Measurements from ENCODE around the gene SBF2.

- no peak for TF ChIP-seq EZH2 (IDR thresholded peaks at IDR 0.05; ENCODE audit: borderline replicate concordance, low read depth, low read length, severe bottlenecking)
- TF ChIP-seq, protein P1, sequence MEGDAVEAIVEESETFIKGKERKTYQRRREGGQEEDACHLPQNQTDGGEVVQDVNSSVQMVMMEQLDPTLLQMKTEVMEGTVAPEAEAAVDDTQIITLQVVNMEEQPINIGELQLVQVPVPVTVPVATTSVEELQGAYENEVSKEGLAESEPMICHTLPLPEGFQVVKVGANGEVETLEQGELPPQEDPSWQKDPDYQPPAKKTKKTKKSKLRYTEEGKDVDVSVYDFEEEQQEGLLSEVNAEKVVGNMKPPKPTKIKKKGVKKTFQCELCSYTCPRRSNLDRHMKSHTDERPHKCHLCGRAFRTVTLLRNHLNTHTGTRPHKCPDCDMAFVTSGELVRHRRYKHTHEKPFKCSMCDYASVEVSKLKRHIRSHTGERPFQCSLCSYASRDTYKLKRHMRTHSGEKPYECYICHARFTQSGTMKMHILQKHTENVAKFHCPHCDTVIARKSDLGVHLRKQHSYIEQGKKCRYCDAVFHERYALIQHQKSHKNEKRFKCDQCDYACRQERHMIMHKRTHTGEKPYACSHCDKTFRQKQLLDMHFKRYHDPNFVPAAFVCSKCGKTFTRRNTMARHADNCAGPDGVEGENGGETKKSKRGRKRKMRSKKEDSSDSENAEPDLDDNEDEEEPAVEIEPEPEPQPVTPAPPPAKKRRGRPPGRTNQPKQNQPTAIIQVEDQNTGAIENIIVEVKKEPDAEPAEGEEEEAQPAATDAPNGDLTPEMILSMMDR (IDR thresholded peaks at IDR 0.05; ENCODE audit: extremely low read depth in 1 of 2, insufficient read depth in 1 of 2, low read depth in 1 of 2, low read length in 2 of 2), result peak; percentile 14 to 16
- no peak for TF ChIP-seq POLR2A (IDR thresholded peaks at IDR 0.05; ENCODE audit: low read depth, low read length)
- no peak for TF ChIP-seq MYC (IDR thresholded peaks at IDR 0.05; ENCODE audit: low read depth, low read length)
- TF ChIP-seq, protein P2, sequence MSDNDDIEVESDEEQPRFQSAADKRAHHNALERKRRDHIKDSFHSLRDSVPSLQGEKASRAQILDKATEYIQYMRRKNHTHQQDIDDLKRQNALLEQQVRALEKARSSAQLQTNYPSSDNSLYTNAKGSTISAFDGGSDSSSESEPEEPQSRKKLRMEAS (IDR thresholded peaks at IDR 0.05; ENCODE audit: insufficient read depth, insufficient read length), result no peak
These were observed 112.2 kb downstream of the SBF2 start for GRCh38 chr11:10181811-10182210.
